Activated naive CD4-positive, alpha-beta T cell (primary cell): ENCODE results near the gene SYPL1.
A peak's percentile ranks its signal among the peaks of the same experiment; 100 is the strongest.
"Not testable (repeated sequence)": the region's sequence is repeated elsewhere in the genome, so short reads cannot be mapped to it uniquely, and the experiment has no call there.

Experiments used
- DNase-seq, 4 experiments: peaks; one replicate each; lab custom pipeline; 2025; lab: John Stamatoyannopoulos, UW

Gene SYPL1

DNA sequence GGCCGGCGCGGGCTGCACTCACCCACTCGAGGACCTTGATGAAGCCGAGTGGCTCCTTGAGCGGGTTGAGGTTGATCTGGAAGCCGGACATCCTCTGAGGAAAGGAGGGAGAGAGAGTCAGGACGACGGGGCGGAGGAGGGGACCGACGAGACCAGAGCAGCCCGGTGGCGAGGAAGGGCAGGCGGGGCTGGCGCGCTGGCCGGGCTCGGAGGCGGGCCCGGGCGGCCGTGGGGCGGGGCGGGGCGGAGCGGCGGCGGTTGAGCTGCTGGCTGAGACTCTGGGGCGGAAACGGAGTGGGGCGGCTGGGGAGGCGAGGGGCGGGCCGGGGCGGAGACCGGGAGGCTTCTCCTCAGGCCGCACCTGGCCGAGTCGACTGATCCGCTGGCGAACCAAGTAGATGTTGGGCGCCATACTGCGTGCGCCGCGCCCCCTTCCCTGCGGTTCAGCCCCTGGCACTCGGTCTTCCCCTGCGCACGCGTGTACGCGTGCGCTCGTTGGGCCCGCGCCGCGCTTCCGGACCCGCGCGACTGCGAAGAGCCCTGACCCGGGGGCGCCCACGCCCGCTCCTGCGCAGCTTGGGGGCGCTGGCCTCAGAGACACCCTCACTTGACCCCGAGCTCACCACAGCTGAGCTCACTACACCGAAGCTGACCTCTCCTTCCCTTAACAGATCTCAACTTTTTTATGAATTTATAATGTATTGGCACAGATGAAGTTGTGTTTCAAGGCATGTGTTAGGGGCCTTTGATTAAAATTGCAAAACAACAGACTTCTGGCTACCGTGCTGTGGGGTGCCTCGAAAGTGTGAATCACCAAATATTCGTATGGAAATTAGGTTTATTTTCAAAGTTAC is at the start of gene SYPL1:
Gene SYPL1, minus strand, starts transcription at position 195 of the 854 bp plus-strand sequence. Its CDS starts 104 bp downstream, at position 91.
- peak; percentile 56 to 94 (median 81) for DNase-seq

DNA sequence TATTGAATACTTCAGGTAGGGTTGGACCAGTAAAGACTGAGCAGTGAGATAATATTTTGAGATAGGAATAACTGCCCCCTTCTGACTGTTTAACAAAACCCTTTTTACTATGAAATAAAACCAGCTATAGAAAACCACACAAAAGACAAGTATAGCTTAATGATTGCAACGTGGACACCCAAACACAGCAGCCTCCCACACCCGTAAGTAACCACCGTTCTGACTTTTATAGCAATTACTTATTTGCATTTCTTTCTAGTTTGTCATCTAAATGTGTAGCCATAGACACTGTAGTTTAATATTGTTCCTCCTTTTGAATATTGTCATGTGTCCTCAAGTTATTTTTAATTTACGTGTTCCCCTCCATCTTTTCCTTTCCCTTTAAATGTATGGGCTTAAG is 42.9 kb upstream of the SYPL1 start:
- DNase-seq = no peak

DNA sequence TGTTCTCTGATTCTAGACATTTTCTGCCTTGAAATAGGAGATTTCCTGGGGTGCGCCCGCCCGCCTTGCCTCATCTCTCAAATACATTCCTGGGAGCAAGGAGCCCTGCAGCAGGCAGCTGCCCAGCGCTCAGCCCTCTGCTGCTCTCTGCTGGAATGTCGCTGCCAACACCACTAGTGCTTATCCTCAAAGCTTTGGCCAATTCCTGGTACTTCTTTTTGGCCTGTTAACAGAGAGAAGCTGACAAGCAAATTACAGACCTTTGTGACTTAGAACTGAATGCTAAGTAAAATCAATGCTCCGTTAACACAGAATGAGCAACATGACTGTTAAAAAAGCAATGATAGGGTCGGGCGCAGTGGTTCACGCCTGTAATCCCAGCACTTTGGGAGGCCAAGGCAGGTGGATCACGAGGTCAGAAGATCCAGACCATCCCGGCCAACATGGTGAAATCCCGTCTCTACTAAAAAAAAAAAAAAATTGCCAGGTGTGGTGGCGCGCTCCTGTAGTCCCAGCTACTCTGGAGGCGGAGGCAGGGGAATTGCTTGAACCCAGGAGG is 41.9 kb upstream of the SYPL1 start:
- DNase-seq = peak; percentile 9 to 67 (median 26)

DNA sequence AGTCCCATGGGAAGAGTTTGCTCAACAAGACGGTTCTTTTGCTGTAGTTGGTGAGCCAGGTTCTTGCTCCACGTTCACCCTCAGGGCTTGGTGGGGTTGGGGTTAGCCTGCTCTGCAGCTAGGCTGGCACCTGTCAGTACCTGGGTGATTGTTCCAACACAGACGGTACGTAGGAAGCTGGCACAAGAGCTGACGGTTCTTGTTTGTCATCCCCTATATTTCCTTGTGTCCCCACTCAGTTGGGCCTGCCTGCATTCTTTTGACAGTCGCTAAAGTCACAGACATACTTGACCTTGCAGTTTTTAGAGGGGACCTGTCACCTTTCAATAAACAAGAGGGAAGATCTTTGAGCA is 40.2 kb upstream of the SYPL1 start:
- DNase-seq = no peak

DNA sequence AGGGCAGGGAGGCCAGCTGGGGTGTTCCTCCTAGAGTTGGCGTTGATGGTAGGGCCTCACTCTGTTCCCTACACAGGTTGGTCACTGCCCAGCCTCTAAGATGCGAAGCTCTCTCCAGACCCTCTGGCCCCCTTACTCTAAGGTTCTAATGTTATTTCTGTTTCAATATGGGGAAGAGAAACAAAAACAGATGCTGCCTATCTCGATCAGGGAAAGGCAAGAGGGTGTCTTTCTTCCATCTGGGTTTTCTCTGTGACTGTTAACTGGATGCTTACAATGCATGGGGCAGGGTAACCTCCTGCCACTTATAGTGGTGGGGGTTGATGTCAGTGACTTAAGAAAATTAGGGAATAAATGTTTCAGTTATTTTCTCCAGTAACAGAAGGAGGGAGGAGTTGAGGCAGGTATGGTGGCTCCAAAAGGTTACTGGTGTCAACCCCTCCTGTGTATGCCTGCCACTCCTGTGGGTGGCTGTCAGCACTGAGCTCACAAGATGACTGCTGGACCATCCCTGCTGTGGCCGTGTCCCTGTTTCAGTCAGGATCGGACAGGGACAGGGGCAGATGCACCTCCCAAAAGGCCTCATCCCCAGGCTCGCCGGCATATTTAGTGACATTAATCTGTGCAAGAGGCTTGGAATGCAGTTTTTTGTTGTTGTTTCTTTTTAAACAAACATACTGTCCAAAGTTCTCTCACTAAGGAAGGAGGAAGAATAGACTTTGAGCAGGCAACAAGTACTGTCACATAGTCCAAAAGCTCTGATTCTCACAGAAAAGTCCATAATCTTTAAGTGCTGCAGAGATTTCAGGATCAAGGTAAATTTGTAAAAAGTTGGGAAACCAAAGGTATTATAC is 39.6 kb upstream of the SYPL1 start:
- no peak for DNase-seq

DNA sequence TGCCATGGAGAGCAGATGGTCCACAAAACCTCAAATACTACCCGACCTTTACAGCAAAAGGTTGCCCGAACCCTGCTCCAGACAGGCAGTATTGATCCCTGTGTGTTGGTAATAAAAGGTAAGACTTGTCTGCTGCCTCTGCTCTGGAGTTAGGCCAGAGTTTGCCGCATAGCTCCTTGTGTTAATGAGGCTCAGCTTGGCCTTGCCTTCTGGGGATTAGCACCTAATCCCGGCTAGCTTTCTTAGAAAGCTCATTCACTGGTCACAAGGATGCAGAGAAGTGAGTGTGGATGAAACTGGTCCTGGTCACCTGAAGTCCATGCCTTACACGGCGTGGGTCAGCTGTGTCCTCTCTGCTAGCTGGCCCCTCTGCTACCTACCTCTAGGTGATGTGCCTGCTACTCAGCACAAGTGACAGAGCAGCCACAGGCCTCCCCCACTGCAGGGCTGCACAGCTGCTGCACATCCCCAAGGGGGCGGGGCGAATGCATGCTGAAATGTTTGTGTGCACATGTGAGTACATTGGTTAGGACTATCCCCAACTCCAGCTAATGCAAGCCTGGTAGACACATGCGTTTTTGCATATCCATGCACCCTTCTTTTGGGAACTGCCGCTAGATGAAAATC is 31.7 kb upstream of the SYPL1 start:
- peak in 1 of 4 experiments; percentile 3 for DNase-seq

DNA sequence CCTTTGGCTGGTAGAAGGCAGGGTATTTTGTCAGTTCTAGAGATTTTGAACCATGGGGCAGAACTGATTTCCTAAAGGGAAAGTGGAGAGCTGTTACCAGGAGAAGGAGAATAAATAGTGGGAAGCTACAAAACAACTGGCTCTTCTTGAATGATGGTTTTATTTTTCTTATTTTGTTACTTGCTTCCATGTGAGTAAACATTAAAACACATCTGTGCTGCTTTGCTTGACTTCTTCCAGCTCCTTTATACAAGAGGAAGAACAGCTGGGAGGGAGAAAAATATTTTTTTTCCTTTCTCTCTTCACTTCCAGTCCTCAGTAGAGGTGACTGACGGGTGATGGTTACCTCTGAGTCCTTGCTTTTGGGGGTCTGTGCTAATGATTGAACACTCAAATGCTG is 30.0 kb upstream of the SYPL1 start:
- no peak for DNase-seq

DNA sequence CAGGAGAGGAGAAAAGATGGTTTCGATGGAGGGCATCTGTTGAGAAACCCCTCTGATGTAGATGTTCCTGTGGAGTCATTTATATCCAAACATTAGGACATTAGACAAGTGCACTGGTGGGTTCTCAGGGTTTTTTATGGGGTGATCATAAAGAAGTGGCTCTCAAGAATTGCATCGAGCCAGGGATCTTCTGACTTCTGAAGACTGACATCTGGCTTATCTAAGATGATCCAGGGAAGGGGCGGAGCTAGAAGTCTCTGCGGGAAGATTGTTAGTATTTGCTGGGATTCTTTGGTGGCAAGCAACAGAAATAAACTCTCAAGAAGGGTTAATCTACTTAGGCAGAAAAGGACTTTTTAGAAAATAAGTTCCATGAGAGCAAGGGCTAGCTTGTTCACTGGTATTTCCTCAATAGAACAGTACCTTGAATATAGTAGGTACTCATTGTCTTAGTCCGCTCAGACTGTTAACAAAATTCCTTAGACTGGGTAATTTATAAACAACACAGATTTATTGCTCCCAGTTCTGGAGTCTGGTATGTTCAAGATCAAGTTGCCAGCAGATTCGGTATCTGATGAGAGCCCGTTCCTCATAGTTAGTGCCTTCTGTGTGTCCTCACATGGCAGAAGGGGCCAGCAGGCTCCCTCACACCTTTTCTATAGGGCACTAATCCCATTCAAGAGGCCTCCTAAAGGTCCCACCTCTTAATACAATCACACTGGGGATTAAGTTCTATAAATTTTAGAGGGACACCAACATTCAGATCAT is 28.5 kb upstream of the SYPL1 start:
- no peak for DNase-seq

DNA sequence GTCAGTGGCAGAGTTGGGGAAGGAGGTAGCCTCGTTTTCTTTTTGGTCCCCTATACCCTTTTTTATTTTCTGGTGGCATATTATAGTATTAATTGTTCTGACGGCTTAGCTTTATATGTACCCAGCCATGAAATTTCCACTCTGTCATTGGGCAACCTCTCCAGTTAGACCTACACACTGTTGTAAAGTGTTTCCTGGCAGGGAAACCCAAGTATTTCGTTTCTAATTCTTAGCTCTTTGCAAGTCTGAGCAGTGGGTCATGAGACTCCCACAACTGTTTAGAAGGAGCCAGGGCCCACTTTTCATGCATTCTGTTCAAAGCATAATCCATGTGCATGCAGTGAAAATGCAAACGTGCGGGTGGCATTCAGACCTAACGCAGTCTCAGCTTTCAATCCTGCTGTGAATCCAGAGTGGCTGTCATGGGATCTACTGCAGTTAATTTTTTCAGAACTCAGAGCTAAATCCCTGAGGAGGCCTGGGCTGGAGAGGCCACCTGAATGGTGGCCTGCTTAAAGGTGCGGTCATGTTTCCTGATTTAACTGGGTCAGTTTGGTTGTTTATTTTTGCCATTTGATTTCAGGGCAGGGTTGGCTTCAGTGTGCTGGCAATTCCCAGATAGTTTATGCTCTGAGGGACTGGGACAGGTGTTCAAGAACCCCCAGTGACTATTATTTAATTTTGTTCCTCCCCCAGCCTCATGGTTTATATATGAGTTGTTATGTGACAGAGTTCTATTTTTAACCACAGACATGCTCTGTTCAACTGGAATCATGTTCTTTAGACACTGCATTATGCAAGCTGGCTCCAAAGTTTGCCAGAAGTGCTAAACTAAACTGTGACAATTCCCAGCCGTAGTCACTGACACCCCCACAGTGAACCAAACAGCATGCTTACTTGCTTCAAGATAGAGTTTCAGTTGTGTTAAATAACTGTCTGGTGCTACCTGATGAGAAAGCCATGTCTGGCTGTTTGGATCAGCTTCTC is 27.4 kb upstream of the SYPL1 start:
- DNase-seq = no peak

DNA sequence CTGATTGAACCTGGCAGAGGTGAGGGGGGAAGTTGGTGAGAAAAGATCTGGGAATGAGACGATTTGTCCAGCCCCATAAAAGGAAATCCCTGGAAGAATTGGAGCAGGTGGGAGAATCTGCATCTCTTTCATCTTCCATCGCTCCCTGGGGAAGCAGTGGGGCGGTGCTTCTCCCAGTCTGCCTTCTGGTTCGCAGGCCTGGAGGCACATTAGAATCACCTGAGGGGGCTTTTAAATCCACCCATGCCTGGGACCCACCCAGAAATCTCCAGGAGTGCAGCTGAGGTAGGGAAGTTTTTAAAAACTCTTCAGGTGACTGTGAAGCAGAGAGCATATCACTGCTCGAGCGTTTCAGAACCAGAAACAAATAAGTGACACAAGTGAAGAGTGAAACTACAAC is 26.7 kb upstream of the SYPL1 start:
- no peak for DNase-seq

DNA sequence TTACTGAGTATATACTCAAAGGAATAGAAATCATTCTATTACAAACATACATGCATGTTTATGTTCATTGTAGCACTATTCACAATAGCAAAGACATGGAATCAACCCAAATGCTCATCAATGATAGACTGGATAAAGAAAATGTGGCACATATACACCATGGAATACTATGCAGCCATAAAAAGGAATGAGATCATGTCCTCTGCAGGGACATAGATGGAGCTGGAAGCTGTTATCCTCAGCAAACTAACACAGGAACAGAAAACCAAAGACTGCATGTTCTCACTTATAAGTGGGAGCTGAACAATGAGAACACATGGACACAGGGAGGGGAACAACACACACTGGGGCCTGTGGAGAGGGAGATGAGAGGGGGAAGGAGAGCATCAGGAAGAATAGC is 26.1 kb upstream of the SYPL1 start:
- DNase-seq = not testable (repeated sequence)

DNA sequence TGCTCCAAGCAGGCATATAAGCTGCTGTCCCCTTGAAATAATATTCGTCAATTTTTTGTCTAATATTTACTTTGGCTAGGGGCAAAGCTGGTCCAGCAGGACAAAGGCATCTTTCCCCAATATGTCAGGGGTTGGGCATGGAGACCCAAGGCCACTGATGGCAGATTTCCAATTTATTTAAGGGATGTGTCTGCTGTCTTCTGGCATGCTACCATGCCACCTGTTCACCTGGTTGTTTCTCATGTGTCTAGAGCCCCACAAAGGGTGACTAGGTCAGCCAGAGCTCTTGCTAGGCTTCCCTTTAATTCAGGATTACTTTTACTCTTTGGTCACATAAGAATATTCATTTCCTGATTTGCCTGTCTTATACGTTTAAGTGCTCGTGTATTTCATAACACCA is 22.1 kb upstream of the SYPL1 start:
- no peak for DNase-seq

DNA sequence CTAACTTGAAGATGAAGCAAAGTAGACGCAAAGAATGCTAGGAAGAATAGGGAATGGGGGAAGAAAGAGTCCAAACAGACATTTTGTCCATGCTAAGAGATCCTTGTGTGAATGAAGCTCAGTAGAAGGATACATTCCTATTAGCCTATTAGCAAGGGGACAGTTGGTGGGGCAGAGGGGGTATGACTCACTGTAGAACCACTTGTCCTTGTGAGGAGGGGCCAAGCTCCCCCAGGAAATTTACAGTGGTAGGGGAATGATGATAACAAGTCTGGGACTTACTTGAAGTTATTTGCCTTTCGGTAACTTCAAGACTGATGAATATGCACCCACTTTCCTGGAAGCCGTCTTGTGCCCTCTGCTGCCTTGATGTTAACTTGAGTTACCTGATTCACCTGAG is 17.2 kb upstream of the SYPL1 start:
- DNase-seq = no peak

DNA sequence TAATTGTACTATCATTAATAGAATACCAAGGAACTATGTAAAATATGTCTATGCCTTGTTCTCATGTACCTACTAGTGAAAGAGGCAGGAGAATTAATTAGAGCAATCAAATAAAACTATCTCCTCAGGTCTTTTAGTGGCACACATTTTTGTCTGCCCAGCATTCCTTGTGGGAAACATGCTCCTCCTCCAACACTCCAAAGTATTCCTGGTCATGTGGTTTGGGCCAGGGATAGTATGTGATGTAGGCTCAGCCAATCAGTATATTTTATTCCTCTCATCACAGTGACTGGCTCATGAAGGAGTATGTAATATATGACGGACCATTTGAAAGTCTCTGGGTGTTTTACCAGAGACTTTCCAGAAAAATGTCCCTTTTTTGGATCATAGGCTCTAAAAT is 16.7 kb upstream of the SYPL1 start:
- no peak for DNase-seq

DNA sequence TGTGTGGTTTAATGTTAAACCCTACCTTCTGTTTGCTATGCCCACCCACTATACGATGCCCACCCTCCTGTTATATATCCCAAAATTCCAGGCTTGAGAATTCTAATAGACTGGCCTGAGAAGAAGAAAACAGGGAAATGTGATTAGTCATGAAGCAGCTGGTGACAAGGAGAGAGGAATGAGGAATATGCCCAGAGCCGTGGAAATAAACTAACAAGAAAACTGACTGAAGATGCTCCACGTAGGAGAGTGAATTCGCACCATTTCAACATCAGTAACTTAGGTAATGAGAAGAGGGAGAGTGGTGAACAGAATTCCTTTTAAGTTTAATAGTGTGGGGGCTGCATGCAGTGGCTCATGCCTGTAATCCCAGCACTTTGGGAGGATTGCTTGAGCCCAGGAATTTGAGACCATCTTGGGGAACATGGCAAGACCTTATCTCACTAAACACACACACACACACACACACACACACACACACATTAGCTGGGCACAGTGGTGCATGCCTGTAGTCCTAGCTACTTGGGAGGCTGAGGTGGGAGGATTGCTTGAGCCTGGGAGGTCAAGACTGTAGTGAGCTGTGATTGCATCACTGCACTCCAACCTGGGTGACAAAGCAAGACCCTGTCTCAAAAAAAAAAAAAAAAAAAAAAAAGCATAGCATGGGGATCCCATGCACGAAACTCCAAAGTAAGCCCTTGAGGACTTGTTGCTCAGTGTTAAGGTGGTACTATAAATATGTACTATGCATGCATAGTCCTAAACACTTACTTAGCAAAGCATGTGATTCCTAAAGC is 16.1 kb upstream of the SYPL1 start:
- DNase-seq = no peak

DNA sequence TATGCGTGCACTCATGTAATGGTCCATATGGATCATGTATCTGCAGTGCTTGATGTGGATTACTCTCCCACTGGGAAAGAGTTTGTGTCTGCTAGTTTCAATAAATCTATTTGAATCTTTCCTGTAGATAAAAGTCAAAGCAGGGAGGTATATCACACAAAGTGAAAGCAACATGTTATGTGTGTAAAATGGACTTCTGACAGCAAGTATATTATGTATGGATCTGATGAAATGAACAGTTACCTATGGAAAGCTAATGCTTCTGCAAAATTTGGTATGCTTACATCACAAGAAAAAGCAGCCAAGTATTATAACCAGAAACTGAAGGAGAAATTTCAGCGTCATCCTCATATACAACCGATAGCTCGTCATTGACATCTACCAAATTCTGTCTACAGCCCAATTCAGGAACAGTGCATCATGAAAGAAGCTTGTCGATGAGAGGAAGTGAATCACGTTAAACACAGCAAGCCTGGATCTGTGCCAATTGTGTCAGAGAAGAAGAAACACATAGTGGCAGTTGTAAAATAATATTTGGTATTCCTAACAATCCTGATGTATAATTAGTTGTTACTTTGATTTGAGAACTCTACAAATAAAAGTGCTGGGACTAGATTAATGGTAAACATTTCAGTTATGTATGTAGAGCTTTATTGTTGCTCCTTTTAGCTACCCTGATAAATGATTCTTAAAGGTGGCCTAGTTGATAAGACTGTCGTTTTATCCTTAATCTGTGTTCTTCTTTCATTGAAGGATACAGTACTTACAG is 14.2 kb upstream of the SYPL1 start:
- peak in 2 of 4 experiments; percentile 5 to 13 for DNase-seq

DNA sequence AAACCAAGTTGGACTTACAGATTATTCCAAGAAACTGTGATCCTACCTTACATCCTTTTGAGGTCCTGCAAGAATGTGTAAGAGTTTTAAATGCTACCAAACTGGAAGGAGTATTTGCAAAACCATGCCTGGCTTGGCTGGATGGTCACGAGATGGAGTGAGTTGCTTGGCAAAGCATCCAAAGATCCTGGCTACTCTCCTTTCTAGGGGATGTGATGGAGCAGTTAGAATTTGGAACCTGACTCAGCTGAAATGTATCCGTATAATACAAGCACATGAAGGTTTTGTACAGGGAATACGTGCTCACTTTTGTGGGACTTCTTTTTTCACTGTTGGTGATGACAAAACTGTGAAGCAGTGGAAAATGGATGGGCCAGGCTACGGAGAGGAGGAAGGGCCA is 13.3 kb upstream of the SYPL1 start:
- no peak for DNase-seq

DNA sequence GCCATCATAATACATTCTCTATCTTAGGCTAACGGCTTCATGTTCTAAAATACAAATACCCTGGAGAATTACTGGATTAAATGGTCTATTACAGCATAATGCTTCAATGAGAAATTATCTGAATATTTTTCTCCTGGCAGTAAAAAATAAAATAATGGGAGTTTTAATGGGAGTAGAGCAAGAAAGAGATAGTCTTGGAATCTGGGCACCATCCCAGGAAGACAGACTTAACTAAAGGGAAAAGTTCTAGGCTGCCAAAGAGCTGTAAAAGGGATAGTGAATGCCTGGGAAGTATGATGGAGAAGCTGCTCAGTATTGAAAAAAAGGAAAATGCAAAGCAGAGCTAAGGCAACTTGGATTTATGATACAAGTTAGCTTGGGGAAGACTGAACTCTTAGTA is 12.1 kb upstream of the SYPL1 start:
- no peak for DNase-seq

DNA sequence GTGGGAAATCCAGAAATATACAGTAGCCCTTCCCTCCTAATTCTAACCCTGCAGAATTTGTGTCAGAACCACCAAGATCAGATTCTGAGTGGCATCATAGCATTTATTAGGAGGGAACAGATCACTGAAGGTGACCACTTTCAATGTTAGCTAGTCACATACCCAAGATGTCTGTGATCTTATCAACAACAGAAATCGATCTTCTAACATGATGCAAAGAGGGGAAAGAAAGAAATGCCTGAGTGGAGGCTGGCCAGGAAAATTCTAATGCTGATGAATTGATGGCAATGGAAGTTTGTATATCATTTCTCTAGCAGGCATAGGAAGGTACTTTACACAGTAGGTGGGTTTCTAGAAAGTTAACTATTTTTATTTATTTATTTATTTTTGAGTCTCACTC is 10.6 kb upstream of the SYPL1 start:
- DNase-seq = no peak
